HG03159 (cell line): ENCODE measurements around the gene FOXL1.
"Not testable (repeated sequence)": the region's sequence is repeated elsewhere in the genome, so short reads cannot be mapped to it uniquely, and the experiment has no call there.

Source experiments
- ATAC-seq: cut with Tn5 transposase; IDR thresholded peaks from one replicate; pipeline ENCODE4 v1.9.1; 2021; ENCODE audit warnings: mild to moderate bottlenecking, moderate library complexity; ENCODE audit not compliant: unreplicated experiment

The FOXL1 gene

DNA sequence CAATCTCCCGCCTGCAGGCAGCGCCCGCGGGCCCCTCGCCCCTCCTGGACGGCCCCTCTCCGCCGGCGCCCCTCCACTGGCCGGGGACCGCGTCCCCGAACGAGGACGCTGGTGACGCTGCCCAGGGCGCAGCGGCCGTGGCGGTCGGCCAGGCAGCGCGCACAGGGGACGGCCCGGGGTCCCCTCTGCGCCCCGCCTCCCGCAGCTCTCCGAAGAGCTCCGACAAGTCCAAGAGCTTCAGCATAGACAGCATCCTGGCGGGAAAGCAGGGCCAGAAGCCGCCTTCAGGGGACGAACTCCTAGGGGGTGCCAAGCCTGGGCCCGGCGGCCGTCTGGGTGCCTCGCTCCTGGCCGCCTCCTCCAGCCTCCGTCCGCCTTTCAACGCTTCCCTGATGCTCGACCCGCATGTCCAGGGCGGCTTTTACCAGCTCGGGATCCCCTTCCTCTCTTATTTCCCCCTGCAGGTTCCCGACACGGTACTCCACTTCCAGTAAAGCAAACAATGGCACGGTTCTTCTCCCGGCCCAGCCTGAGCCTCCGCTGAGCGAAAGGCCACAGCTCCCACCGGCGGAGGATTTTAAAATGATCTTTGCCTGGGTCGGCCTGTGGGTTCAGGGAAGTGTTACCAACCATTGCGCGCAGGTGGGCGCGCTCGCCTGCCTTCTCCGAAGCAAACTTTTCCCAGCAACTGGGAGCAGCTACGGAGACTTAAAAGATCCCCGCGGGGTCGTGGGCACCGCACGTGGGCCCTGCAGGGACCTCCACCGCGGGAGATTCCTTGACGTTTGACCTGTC is 1.1 kb downstream of the FOXL1 start:
- no peak for ATAC-seq

- no peak for ATAC-seq
These were observed 1.9 kb downstream of the FOXL1 start for GRCh38 chr16:86580063-86580790.

DNA sequence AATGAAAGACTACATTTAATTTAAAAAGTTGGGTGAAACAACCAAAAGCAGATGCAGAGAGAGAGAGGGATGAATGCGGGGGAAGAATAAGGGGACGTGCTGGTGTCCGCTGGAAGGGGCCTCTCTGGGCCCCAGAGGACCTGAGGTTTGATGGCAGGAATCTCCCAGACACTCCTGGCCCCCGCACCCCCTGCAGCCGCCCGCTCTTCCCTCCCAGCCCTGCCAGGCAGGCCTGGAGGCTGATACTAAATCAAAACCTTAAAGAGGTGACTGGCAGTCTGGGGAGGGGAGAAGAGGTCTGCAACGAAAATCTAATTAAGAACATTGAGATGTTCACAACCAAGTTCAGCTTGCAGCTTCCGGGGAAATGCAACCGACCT is 2.4 kb downstream of the FOXL1 start:
- no peak for ATAC-seq

DNA sequence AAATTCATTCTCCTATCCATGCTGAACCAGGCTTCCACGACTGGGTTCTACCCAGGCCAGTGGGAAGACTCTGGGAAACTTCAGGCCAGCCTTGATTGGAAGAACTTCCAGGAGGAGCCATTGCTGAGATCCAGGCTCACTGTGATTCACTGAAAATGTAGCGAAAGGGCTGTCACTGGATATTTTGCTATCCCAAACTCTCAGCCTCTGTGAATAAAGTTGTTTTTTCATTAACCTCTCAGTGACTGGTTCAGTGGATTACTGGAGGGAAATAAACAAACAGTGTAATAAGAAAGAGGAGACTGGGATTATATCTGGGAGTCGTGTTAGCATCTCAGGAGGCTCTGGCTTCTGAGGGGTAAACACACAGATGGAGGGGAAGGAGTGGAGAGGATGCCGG is 3.1 kb downstream of the FOXL1 start:
- ATAC-seq: no peak

- ATAC-seq: no peak
These were observed 5.8 kb downstream of the FOXL1 start for GRCh38 chr16:86584071-86584685.

GRCh38 chr16:86584726-86585721 is 6.7 kb downstream of the FOXL1 start:
- ATAC-seq: no peak

DNA sequence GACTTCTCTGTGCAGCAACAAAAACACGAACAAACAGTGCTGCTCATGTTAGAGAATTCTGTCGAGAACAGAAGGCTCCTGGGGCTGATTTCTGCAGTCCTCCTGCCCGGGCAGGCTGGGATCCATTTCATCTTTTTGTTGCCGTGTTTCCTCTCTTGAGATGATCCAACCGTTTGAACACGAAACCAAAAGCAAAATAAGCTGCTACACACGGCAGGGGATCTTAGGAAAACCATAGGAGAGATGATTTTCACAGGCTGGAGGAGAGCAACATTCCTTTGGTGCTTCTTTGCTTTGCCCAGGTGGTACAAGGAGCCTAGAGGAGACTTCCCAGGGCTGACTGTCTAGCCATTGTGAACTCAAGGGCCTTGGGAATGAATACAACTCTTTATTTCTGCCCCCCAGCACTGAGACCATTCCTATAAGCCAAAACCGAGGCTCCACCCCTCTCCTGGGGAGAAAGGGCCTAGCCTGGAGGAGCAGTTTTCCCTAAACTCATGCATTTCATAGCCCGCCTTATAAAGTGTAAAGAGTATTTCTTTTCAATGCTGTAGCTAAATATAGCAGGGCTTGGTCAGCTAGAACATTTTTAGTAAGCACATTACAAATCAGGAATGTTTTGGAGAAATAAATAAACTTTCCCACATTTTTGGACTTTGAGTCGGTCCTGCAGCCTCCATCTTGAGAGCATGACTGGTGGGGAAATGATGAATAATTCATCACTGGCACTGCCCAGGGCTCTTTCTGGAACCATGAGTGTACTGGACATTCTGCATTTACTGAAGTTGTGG is 7.7 kb downstream of the FOXL1 start:
- no peak for ATAC-seq

DNA sequence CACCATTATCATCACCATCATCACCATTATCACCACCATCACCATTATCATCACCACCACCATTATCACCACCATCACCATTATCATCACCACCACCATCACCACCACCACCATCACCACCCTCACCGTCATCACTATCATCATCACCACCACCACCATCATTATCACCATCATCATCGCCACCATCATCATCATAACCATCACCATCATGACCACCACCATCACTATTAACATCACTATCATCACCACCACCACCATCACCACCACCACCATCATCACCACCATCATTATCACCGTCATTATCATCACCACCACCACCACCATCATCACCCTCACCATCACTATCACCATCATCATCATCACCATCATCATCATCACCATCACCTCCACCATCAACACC is 9.1 kb downstream of the FOXL1 start:
- no peak for ATAC-seq

DNA sequence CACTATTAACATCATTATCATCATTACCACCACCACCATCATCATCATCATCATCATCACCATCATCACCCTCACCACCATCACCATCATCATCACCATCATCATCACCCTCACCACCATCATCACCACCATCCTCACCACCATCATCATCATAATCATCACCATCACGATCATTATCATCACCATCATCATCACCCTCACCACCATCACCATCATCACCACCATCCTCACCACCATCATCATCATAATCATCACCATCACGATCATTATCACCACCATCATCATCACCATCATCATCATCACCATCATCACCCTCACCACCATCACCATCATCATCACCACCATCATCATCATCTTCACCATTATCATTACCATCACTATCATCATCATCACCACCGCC is 9.6 kb downstream of the FOXL1 start:
- ATAC-seq: not testable (repeated sequence)

DNA sequence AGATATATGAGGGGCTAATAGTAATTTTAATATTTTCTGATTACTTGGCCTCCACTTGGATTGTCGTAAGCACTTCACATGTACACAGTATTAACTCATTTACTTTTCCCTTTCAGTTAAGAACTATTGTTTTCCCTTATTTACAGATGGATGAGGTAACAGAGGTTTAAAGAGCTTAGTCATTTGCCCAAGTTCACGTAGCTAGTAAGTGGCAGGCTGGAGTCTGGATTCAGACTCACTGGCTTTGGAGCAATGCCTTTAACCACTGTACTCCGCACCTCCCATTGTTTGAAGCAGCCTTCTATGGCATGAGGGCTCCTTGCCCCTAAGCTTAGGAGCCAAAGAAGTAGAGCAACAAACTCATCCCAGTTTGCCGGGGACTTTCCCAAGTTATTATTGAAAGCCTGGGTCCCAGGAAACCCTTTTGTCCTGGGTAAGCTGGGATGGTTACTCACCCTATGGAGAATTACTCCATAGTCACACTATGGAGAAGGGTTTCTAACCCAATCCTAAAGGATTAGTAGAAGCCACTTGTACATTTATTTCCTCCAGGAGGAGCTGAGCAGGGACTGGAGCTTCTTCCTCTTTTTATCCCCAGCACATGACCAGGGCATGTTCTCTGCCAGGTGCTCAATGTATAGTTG is 12.3 kb downstream of the FOXL1 start:
- ATAC-seq: no peak

GRCh38 chr16:86591270-86591669 is 12.9 kb downstream of the FOXL1 start:
- ATAC-seq: no peak

- ATAC-seq: no peak
These were observed 15.7 kb downstream of the FOXL1 start for GRCh38 chr16:86593913-86594620.

DNA sequence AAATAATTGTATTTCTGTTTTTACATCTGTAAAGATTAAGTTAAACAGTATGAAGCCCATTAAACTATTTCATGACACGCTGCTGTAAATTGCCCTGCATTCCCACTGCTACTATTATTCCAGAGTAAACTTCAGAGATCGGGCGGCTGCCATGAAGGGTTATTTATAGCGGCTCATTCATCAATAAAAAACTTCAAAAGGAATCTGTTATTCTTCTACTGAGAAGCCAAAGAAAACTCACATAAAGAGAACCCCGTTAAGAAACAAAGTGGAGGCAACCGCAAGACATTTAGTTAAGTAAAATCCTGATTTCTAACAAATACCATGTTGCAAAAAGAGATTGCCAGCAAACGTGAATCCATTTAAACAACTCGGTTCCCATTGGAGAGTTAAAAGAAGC is 16.4 kb downstream of the FOXL1 start:
- ATAC-seq: no peak

DNA sequence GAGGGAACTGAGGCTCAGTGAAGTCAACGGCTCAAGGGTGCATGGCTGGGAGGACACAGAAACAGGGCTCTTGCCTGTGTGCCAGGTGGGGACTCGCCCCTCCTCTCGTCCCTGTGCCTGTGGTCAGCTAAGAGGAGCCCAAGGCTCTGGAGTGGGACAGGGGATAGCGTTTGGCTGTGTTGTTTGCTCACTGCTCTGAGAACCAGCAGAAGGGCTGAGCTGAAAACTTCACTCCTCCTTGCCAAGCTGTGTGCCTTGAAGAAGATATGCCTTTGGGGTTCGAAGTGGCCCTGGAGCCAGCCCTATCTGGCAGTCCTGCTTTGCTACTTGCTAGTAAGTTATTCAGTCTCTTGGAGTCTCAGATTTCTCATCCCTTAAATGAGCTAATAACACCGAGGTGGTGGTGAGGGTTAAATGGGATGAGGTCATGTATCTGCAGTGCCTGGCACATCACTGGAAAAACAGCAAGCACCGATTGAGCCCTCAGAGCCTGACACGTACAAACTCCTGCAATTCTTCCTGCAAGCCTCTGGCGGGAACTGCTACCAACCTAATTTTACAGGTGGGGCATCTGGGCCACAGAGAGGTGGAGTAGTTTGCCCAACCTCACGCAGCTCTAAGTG is 17.7 kb downstream of the FOXL1 start:
- ATAC-seq: no peak

GRCh38 chr16:86597126-86597879 is 19.0 kb downstream of the FOXL1 start:
- ATAC-seq: no peak

GRCh38 chr16:86597880-86598606 is 19.7 kb downstream of the FOXL1 start:
- no peak for ATAC-seq
